ENCODE data around the gene UBR7.

The UBR7 gene

GRCh38 chr14:93207468-93208308 is 632 bp downstream of the UBR7 start:
- H3K4me3 ChIP-seq (ENCODE audit: low read depth in 1 of 2, low read length in 2 of 2): peak overlapping the region; percentile 82 to 89
- H4K20me1 ChIP-seq (ENCODE audit: insufficient read depth, low read length): peaks cover 30% of the 10 kb centered on the region; the same call in 1 of the 2 replicates
- peaks cover 40% of the 10 kb centered on the region for H3K36me3 ChIP-seq (ENCODE audit: insufficient read depth, low read length)
- ATAC-seq (ENCODE audit: insufficient read depth, low read depth): peak; percentile 43
- no peaks in the 10 kb centered on the region for H3K9me3 ChIP-seq (ENCODE audit: insufficient read depth, low read length, severe bottlenecking)
- H3K27me3 ChIP-seq (ENCODE audit: insufficient read depth, low read length, poor library complexity): no peaks in the 10 kb centered on the region
- H3K4me1 ChIP-seq (ENCODE audit: insufficient read depth, low read length): peaks cover 45% of the 10 kb centered on the region
- peak; percentile 66 for DNase-seq
- peak overlapping the region; percentile 73 for H3K4me2 ChIP-seq (ENCODE audit: insufficient read depth, low read length)
- peak; percentile 50 for TF ChIP-seq CTCF (IDR thresholded peaks at IDR 0.05; ENCODE audit: borderline replicate concordance, extremely low read depth, low read length, poor library complexity, severe bottlenecking)
- no peak for TF ChIP-seq EZH2 (IDR thresholded peaks at IDR 0.05; ENCODE audit: borderline replicate concordance, low read depth, low read length, severe bottlenecking)
- H2AFZ ChIP-seq (ENCODE audit: low read depth, low read length): peak overlapping the region; percentile 81
- peak overlapping the region; percentile 88 for H3K27ac ChIP-seq (ENCODE audit: low read length)
- peak overlapping the region; percentile 85 for H3K9ac ChIP-seq (ENCODE audit: low read depth, low read length)
- peaks cover 91% of the 10 kb centered on the region for H3K79me2 ChIP-seq (ENCODE audit: insufficient read depth, low read length)

- no peak for ATAC-seq (ENCODE audit: insufficient read depth, low read depth)
- Histone ChIP-seq H3K9ac (ENCODE audit: low read depth, low read length) (no peak overlapping the region), H3K4me1 (ENCODE audit: insufficient read depth, low read length) (peaks cover 21% of the 10 kb centered on the region), H3K27me3 (ENCODE audit: insufficient read depth, low read length, poor library complexity) (no peaks in the 10 kb centered on the region), H3K79me2 (ENCODE audit: insufficient read depth, low read length) (peaks cover 47% of the 10 kb centered on the region), H3K27ac (ENCODE audit: low read length) (no peak overlapping the region), H3K4me3 (ENCODE audit: low read depth in 1 of 2, low read length in 2 of 2) (no peak overlapping the region), H2AFZ (ENCODE audit: low read depth, low read length) (no peak overlapping the region), H3K9me3 (ENCODE audit: insufficient read depth, low read length, severe bottlenecking) (no peaks in the 10 kb centered on the region), H4K20me1 (ENCODE audit: insufficient read depth, low read length) (peaks cover 24% of the 10 kb centered on the region; the same call in 1 of the 2 replicates), H3K4me2 (ENCODE audit: insufficient read depth, low read length) (no peak overlapping the region), H3K36me3 (ENCODE audit: insufficient read depth, low read length) (peaks cover 72% of the 10 kb centered on the region)
- TF ChIP-seq CTCF (IDR thresholded peaks at IDR 0.05; ENCODE audit: borderline replicate concordance, extremely low read depth, low read length, poor library complexity, severe bottlenecking) (no peak), EZH2 (IDR thresholded peaks at IDR 0.05; ENCODE audit: borderline replicate concordance, low read depth, low read length, severe bottlenecking) (no peak)
- DNase-seq: no peak
Observed at GRCh38 chr14:93212432-93212831, 5.4 kb downstream of the UBR7 start.

- peaks cover 87% of the 10 kb centered on the region for H3K36me3 ChIP-seq (ENCODE audit: insufficient read depth, low read length)
- H4K20me1 ChIP-seq (ENCODE audit: insufficient read depth, low read length): peaks cover 10% of the 10 kb centered on the region; the same call in 1 of the 2 replicates
- H3K4me1 ChIP-seq (ENCODE audit: insufficient read depth, low read length): peaks cover 4% of the 10 kb centered on the region
- H3K27me3 ChIP-seq (ENCODE audit: insufficient read depth, low read length, poor library complexity): no peaks in the 10 kb centered on the region
- DNase-seq (no peak), ATAC-seq (ENCODE audit: insufficient read depth, low read depth) (no peak)
- no peak overlapping the region for H3K9ac ChIP-seq (ENCODE audit: low read depth, low read length)
- no peak overlapping the region for H3K4me2 ChIP-seq (ENCODE audit: insufficient read depth, low read length)
- H2AFZ ChIP-seq (ENCODE audit: low read depth, low read length): no peak overlapping the region
- H3K79me2 ChIP-seq (ENCODE audit: insufficient read depth, low read length): peaks cover 26% of the 10 kb centered on the region
- H3K4me3 ChIP-seq (ENCODE audit: low read depth in 1 of 2, low read length in 2 of 2): no peak overlapping the region
- TF ChIP-seq CTCF (IDR thresholded peaks at IDR 0.05; ENCODE audit: borderline replicate concordance, extremely low read depth, low read length, poor library complexity, severe bottlenecking) (no peak), EZH2 (IDR thresholded peaks at IDR 0.05; ENCODE audit: borderline replicate concordance, low read depth, low read length, severe bottlenecking) (no peak)
- H3K9me3 ChIP-seq (ENCODE audit: insufficient read depth, low read length, severe bottlenecking): no peaks in the 10 kb centered on the region
- no peak overlapping the region for H3K27ac ChIP-seq (ENCODE audit: low read length)
Observed at GRCh38 chr14:93214598-93214997, 7.5 kb downstream of the UBR7 start.

All from DND-41 (cell line).